Measurements from ENCODE around the gene AZU1.

Gene AZU1

DNA sequence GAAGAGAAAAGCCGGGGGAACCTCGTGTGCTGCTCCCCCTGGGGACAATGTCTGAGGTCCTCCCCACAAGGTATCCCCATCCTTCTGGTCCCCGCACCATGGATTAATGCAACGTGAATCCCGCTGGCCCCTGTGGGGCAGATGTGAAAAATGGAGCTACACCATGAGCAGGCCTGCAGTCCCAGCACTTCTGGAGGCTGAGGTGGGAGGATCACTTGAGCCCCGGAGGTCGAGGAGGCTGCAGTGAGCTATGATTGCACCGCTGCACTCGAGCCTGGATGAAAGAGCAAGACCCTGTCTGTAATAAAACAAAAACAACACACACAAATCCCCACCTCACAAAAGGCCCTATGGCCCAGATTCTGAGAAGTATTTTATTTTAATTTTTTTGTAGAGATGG lies 30.6 kb downstream of the AZU1 start:
- TF ChIP-seq, protein P1, sequence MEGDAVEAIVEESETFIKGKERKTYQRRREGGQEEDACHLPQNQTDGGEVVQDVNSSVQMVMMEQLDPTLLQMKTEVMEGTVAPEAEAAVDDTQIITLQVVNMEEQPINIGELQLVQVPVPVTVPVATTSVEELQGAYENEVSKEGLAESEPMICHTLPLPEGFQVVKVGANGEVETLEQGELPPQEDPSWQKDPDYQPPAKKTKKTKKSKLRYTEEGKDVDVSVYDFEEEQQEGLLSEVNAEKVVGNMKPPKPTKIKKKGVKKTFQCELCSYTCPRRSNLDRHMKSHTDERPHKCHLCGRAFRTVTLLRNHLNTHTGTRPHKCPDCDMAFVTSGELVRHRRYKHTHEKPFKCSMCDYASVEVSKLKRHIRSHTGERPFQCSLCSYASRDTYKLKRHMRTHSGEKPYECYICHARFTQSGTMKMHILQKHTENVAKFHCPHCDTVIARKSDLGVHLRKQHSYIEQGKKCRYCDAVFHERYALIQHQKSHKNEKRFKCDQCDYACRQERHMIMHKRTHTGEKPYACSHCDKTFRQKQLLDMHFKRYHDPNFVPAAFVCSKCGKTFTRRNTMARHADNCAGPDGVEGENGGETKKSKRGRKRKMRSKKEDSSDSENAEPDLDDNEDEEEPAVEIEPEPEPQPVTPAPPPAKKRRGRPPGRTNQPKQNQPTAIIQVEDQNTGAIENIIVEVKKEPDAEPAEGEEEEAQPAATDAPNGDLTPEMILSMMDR (IDR thresholded peaks at IDR 0.05; ENCODE audit: insufficient read depth, missing control alignments), result no peak
- no peak for FAIRE-seq
- no peak for DNase-seq (ENCODE audit: insufficient read length, low spot score)

DNA sequence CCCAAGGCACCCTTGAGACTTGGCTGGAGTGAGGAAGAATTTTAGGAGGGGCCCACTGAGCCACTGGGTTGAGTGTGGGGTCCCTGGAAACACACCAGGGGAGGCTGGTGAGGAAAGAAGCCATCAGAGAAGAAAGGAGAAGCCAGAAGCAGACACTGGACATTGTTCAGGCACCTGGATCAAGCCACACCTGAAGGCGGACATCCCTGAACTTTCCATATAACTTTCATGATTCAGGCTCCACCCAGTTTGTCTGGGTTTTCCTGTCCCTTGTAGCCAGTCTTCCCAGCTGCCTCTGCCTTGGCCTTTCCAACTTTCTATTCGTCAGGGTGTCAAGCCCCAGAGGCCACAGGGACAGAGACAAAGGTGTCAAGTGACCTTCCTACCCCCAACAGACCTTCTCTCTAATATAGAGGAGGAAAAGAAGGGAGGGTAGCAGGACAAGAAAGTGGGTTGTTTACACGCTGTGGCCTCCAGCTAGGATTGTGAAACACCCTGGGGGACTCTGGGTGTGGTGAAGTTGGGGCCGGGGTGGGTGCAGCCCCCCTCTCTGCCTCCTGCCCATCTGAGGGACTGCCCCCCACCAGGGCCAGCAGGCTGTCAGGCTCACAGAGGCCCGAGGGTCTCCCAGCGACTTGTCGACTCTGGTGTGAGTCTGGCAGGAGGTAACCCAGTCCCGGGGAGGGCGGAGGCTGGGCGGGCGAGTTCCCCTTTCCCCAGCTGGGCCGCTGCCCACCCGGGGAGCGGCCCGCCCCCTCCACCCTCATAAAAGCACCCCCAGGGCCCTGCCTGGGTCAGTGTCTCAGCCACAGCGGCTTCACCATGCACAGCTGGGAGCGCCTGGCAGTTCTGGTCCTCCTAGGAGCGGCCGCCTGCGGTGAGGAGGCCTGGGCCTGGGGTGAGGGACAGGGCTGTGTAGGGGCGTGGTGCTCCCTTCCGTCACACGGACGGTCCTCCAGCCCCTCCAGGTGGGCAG lies 31.5 kb downstream of the AZU1 start, which contains the start of gene CFD:
Gene CFD (plus strand): TSS at position 797 of the 976 bp plus-strand sequence. CDS start 26 bp downstream, at position 823.
- TF ChIP-seq, protein P1 (IDR thresholded peaks at IDR 0.05; ENCODE audit: insufficient read depth, missing control alignments), result no peak
- no peak for DNase-seq (ENCODE audit: insufficient read length, low spot score)
- no peak for FAIRE-seq

DNA sequence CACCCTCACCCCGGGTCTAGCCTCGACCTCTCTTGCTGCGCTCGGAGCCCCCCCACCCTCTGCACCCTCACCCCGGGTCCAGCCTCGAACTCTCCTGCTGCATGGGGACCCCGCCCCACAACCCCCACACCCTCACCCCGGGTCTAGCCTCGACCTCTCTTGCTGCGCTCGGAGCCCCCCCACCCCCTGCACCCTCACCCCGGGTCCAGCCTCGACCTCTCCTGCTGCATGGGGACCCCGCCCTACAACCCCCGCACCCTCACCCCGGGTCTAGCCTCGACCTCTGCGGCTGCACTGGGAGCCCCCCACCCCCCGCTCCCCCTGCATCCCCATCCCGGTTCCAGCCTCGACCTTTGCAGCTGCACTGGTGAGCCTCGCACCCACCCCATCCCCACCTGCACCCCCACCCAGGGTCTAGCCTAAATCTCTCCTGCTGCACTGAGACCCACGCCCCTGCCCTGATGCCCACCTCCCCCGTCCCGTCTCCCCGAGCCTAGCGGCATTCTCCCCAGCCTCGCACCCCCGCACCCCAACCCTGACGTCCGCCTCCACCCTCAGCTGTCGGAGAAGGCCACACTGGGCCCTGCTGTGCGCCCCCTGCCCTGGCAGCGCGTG lies 33.6 kb downstream of the AZU1 start:
- TF ChIP-seq, protein P1 (IDR thresholded peaks at IDR 0.05; ENCODE audit: insufficient read depth, missing control alignments), result no peak

DNA sequence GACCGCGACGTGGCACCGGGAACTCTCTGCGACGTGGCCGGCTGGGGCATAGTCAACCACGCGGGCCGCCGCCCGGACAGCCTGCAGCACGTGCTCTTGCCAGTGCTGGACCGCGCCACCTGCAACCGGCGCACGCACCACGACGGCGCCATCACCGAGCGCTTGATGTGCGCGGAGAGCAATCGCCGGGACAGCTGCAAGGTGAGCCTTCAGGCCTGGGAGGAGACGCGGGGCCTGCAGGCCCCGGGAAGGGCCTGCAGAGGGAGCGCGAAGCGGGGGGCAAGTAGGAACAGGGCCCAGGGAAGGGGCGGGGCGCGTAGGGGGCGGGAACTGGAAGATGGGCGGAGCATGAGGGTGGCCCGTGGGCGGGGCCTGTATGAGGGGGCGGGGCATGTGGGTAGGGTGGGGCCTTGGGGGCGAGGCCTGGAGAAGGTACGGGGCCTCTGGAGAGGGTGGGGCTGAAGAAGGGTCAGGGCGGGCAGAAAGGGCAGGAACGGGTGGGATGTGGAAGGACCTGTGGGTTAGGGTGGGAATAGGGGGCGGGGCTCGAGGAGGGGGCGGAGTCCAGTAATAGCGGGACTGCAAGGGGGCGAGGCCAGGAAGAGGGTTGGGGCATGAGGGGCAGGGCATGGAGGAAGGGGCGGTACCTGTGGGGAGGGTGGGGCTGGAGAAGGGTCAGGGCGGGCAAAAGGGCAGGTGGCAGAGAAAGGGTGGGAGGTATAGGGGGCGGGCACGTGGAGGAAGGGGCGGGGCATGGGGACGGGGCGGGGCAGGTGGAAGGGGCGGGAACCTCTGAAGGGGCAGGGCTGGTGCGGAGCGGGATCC lies 34.3 kb downstream of the AZU1 start:
- DNase-seq (ENCODE audit: insufficient read length, low spot score), result no peak
- FAIRE-seq, result no peak
- TF ChIP-seq, protein P1 (IDR thresholded peaks at IDR 0.05; ENCODE audit: insufficient read depth, missing control alignments), result no peak

More for the DNA sequence above, 33.6 kb downstream of the AZU1 start:
- no peak for DNase-seq (ENCODE audit: insufficient read length, low spot score)
- no peak for FAIRE-seq

GRCh38 chr19:862581-863314 lies 35.1 kb downstream of the AZU1 start:
- DNase-seq (ENCODE audit: insufficient read length, low spot score) (no peak), FAIRE-seq (no peak)
- TF ChIP-seq, protein P1 (IDR thresholded peaks at IDR 0.05; ENCODE audit: insufficient read depth, missing control alignments), result no peak

DNA sequence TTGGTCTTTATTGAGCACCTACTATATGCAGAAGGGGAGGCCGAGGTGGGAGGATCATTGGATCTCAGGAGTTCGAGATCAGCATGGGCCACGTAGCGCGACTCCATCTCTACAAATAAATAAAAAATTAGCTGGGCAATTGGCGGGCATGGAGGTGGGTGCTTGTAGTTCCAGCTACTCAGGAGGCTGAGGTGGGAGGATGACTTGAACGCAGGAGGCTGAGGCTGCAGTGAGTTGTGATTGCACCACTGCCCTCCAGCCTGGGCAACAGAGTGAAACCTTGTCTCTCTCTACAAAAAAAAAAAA lies 35.6 kb downstream of the AZU1 start:
- no peak for FAIRE-seq
- TF ChIP-seq, protein P1 (IDR thresholded peaks at IDR 0.05; ENCODE audit: insufficient read depth, missing control alignments), result no peak

More for the DNA sequence above, 35.6 kb downstream of the AZU1 start:
- no peak for DNase-seq (ENCODE audit: insufficient read length, low spot score)

All from D721Med (cell line).